Panc1 (cell line): ENCODE data around the gene EIF4E1B. TPM values are rescaled to one million over a fixed set of nuclear protein-coding genes. Genes with fewer than 3 reads are reported as not detected.
"Not testable (repeated sequence)": the region's sequence is repeated elsewhere in the genome, so short reads cannot be mapped to it uniquely, and the experiment has no call there.

Experiments
- ATAC-seq: fragments of 200-7000 bp; cut with Tn5 transposase; 2 replicates; pipeline ENCODE4 v1.9.1; 2020; ENCODE audit warnings: mild to moderate bottlenecking, moderate library complexity
- BruUV-seq: library from RNA; stranded (reverse); fragments of 400-500 nt; replicated peaks from 2 replicates; lab custom pipeline; 2021; lab: Mats Ljungman, UMichigan
- CTCF ChIA-PET: fragments of 300-600 bp; sonication (Branson Sonifier 250); formaldehyde crosslinking; loops from one replicate; lab custom pipeline; 2022; ENCODE audit warnings: antibody characterized with exemption; lab: Charles Lee
- POLR2A ChIA-PET: fragments of 300-600 bp; sonication (Branson Sonifier 250); formaldehyde crosslinking; loops from one replicate; lab custom pipeline; 2022; ENCODE audit warnings: antibody characterized with exemption; lab: Charles Lee
- DNase-seq: peaks from one replicate; pipeline ENCODE4 v3.0.0-alpha.2; 2010; ENCODE audit warnings: low read depth, low spot score
- H3K27ac ChIP-seq: 2 replicates; pipeline ENCODE4 v1.5.1; 2011; ENCODE audit warnings: mild to moderate bottlenecking, low read length, inconsistent platforms
- H3K27me3 ChIP-seq: fragments of 200-500 bp; sonication (Bioruptor generic); 2 replicates; pipeline ENCODE4 v1.6.0; 2014; ENCODE audit warnings: low read length, inconsistent platforms; ENCODE audit not compliant: control insufficient read depth, insufficient read depth
- H3K36me3 ChIP-seq: fragments of 200-500 bp; sonication (Bioruptor generic); 2 replicates; pipeline ENCODE4 v1.5.1; 2014; ENCODE audit warnings: inconsistent platforms, mild to moderate bottlenecking, low read length, moderate library complexity; ENCODE audit not compliant: control insufficient read depth, insufficient read depth
- H3K4me1 ChIP-seq: 2 replicates; pipeline ENCODE4 v1.5.1; 2011; ENCODE audit warnings: inconsistent platforms, mild to moderate bottlenecking, low read length, moderate library complexity; ENCODE audit not compliant: control insufficient read depth, insufficient read depth
- H3K4me3 ChIP-seq, 2 experiments: 2 replicates each; pipeline ENCODE4 v1.5.1; 2011 to 2012; ENCODE audit warnings: low read depth in 2 of 2, low read length in 2 of 2, mild to moderate bottlenecking in 2 of 2, inconsistent platforms in 1 of 2, moderate library complexity in 1 of 2
- H3K9me3 ChIP-seq: fragments of 200-500 bp; sonication (Bioruptor generic); 2 replicates; pipeline ENCODE4 v1.5.1; 2014; ENCODE audit warnings: low read depth, mild to moderate bottlenecking, inconsistent platforms, low read length, moderate library complexity; ENCODE audit not compliant: control insufficient read depth, insufficient read depth
- POLR2AphosphoS5 ChIP-seq: IDR thresholded peaks from 2 replicates; pipeline ENCODE4 v1.6.1; 2012; ENCODE audit warnings: mild to moderate bottlenecking, low read depth, low read length, moderate library complexity
- SIN3A ChIP-seq: IDR thresholded peaks from 2 replicates; pipeline ENCODE4 v1.6.1; 2012; ENCODE audit warnings: low read depth, mild to moderate bottlenecking, low read length, moderate library complexity, borderline replicate concordance; ENCODE audit not compliant: insufficient read depth
- TCF7L2 ChIP-seq: IDR thresholded peaks from 2 replicates; pipeline ENCODE4 v1.6.1; 2011; ENCODE audit warnings: mild to moderate bottlenecking, low read depth, low read length, inconsistent platforms
- in situ Hi-C: cut with HindIII; loops from 2 replicates; pipeline ENCODE4 v1.10.0; 2016; ENCODE audit warnings: low sequenced_read_pairs, low pct_unique_long_range_greater_than_20kb
- intact Hi-C: fragments of 100-400 bp; cut with micrococcal nuclease; formaldehyde crosslinking; loops from one replicate; pipeline ENCODE4 v1.10.0; 2022; ENCODE audit not compliant: unreplicated experiment
- total RNA-seq: library from RNA; stranded (reverse); gene quantifications from one replicate; pipeline ENCODE4 v1.2.1, GENCODE V29; 2021; ENCODE audit not compliant: unreplicated experiment
- TF ChIP-seq, protein P1 (sequence below): fragments of 450-650 bp; IDR thresholded peaks from 2 replicates; pipeline ENCODE4 v1.5.1; 2017; ENCODE audit warnings: mild to moderate bottlenecking
- TF ChIP-seq, protein P2 (sequence below), 2 experiments: IDR thresholded peaks; 2 replicates each; pipeline ENCODE4 v1.6.1; 2011 to 2012; ENCODE audit warnings: low read depth in 2 of 2, control low read depth in 1 of 2, low read length in 1 of 2, mild to moderate bottlenecking in 1 of 2, moderate library complexity in 1 of 2; ENCODE audit not compliant: insufficient read depth in 1 of 2

EIF4E1B gene
- total RNA-seq, 1 experiment from 2014 or later: not detected

DNA sequence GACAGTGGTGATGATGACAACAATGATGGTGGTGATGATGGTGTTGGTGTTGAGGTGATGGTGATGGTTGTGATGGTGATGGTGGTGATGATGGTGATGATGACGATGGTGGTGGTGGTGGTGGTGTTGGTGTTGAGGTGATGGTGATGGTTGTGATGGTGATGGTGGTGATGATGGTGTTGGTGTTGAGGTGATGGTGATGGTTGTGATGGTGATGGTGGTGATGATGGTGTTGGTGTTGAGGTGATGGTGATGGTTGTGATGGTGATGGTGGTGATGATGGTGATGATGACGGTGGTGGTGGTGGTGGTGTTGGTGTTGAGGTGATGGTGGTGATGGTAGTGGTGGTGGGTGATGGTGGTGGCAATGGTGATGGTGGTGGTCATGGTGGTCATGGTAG is 38.8 kb upstream of the EIF4E1B start:
- in situ Hi-C loops, intact Hi-C loops, H3K4me1 ChIP-seq, DNase-seq, ATAC-seq, H3K27me3 ChIP-seq, POLR2A ChIA-PET, BruUV-seq, H3K27ac ChIP-seq, H3K4me3 ChIP-seq, H3K9me3 ChIP-seq, H3K36me3 ChIP-seq, CTCF ChIA-PET: not testable (repeated sequence)

DNA sequence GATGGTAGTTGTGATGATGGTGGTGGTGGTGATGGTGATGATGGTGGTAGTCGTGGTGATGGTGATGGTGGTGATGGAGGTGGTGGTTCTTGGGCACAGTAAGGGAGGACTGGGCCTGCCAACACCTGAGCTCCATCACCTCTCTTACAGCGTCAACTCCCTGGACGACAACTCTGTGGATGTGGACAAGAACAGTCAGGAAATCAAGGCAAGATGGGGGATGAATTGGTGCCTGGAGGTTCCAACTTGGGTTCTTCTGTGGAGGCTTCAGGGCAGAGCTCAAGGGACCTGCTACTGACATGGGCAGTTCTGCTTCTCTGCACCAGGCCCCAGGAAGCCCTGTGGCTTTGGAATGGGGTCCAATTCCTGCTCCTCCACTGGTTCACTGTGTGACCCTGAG is 37.9 kb upstream of the EIF4E1B start:
- POLR2A ChIA-PET: no interaction called here
- BruUV-seq: no TSS peak
- DNase-seq: no peak
- Histone ChIP-seq H3K9me3 (no peaks in the 10 kb centered on the region), H3K27ac (no peak overlapping the region), H3K36me3 (no peaks in the 10 kb centered on the region), H3K4me3 (no peak overlapping the region), H3K4me1 (no peaks in the 10 kb centered on the region), H3K27me3 (no peaks in the 10 kb centered on the region)
- intact Hi-C loops: no loop called here
- CTCF ChIA-PET: no interaction called here
- in situ Hi-C loops: no loop called here
- TF ChIP-seq, protein P1, sequence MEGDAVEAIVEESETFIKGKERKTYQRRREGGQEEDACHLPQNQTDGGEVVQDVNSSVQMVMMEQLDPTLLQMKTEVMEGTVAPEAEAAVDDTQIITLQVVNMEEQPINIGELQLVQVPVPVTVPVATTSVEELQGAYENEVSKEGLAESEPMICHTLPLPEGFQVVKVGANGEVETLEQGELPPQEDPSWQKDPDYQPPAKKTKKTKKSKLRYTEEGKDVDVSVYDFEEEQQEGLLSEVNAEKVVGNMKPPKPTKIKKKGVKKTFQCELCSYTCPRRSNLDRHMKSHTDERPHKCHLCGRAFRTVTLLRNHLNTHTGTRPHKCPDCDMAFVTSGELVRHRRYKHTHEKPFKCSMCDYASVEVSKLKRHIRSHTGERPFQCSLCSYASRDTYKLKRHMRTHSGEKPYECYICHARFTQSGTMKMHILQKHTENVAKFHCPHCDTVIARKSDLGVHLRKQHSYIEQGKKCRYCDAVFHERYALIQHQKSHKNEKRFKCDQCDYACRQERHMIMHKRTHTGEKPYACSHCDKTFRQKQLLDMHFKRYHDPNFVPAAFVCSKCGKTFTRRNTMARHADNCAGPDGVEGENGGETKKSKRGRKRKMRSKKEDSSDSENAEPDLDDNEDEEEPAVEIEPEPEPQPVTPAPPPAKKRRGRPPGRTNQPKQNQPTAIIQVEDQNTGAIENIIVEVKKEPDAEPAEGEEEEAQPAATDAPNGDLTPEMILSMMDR: no peak
- no peak for ATAC-seq

DNA sequence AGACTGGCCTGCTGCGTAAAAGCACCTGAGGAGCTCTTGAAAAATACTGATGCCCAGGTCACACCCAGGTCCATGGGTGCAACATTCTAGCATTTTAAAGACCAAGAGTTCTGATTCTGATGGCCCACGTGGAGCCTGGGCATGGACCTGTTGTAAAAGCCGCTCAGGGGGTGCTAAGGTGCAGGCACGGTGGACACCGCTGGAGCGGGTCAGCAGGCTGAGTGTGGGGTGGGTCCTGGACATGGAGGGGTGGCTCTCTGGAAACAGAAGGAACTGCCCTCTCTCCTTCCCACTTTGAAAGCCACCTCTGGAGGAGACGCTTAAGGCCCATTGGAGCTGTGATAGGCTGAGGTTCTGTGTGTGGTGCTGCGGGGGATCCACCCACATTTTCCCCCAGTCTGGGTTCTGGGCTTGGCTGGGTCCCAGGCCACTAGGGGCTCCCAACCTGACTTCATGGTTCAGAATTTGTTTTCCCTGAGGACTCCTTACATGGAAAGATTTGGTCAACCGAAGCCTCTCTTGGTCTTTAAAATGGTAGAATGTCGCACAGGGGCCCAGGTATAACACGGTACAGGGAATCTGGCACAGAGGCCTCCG is 37.1 kb upstream of the EIF4E1B start:
- no peaks in the 10 kb centered on the region for H3K9me3 ChIP-seq
- no peaks in the 10 kb centered on the region for H3K27me3 ChIP-seq
- H3K27ac ChIP-seq: no peak overlapping the region
- H3K36me3 ChIP-seq: no peaks in the 10 kb centered on the region
- ChIA-PET POLR2A (no interaction called here), CTCF (no interaction called here)
- no peak overlapping the region for H3K4me3 ChIP-seq
- ATAC-seq (no peak), DNase-seq (no peak)
- H3K4me1 ChIP-seq: no peaks in the 10 kb centered on the region
- TF ChIP-seq POLR2AphosphoS5 (no peak), SIN3A (no peak), TCF7L2 (no peak)
- TF ChIP-seq, protein P1: no peak
- TF ChIP-seq, protein P2, sequence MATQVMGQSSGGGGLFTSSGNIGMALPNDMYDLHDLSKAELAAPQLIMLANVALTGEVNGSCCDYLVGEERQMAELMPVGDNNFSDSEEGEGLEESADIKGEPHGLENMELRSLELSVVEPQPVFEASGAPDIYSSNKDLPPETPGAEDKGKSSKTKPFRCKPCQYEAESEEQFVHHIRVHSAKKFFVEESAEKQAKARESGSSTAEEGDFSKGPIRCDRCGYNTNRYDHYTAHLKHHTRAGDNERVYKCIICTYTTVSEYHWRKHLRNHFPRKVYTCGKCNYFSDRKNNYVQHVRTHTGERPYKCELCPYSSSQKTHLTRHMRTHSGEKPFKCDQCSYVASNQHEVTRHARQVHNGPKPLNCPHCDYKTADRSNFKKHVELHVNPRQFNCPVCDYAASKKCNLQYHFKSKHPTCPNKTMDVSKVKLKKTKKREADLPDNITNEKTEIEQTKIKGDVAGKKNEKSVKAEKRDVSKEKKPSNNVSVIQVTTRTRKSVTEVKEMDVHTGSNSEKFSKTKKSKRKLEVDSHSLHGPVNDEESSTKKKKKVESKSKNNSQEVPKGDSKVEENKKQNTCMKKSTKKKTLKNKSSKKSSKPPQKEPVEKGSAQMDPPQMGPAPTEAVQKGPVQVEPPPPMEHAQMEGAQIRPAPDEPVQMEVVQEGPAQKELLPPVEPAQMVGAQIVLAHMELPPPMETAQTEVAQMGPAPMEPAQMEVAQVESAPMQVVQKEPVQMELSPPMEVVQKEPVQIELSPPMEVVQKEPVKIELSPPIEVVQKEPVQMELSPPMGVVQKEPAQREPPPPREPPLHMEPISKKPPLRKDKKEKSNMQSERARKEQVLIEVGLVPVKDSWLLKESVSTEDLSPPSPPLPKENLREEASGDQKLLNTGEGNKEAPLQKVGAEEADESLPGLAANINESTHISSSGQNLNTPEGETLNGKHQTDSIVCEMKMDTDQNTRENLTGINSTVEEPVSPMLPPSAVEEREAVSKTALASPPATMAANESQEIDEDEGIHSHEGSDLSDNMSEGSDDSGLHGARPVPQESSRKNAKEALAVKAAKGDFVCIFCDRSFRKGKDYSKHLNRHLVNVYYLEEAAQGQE (IDR thresholded peaks at IDR 0.05; ENCODE audit: insufficient read depth in 1 of 2, low read depth in 2 of 2, low read length in 1 of 2): no peak
- in situ Hi-C loops: no loop called here
- no TSS peak for BruUV-seq
- intact Hi-C loops: no loop called here
